HepG2 (cell line): Measurements from ENCODE around the gene UCN2. TPM values are rescaled to one million over a fixed set of nuclear protein-coding genes. Genes with fewer than 3 reads are reported as not detected.

Experiments used
- HHEX ChIP-seq: IDR thresholded peaks from 2 replicates; pipeline ENCODE4 v1.6.1; 2016; ENCODE audit warnings: control low read depth
- HNRNPLL ChIP-seq: fragments of 200-400 bp; formaldehyde crosslinking; IDR thresholded peaks from 2 replicates; pipeline ENCODE4 v1.6.1; 2017; ENCODE audit warnings: mild to moderate bottlenecking, low read depth, low read length; ENCODE audit not compliant: poor library complexity, severe bottlenecking
- KDM2A ChIP-seq: sonication (generic); formaldehyde crosslinking; IDR thresholded peaks from 2 replicates; pipeline ENCODE4 v1.4.0; 2020; ENCODE audit warnings: low read depth, missing genetic modification reagents, borderline replicate concordance
- KLF6 ChIP-seq: IDR thresholded peaks from 2 replicates; pipeline ENCODE4 v1.8.0; 2016; ENCODE audit warnings: missing biosample characterization, missing genetic modification reagents
- MED1 ChIP-seq: sonication (generic); formaldehyde crosslinking; IDR thresholded peaks from 2 replicates; pipeline ENCODE4 v1.4.0; 2020; ENCODE audit warnings: missing genetic modification reagents
- MYNN ChIP-seq: sonication (generic); formaldehyde crosslinking; IDR thresholded peaks from 2 replicates; pipeline ENCODE4 v1.4.0; 2020; ENCODE audit warnings: mild to moderate bottlenecking, low read depth, missing genetic modification reagents
- NAIF1 ChIP-seq: sonication (generic); formaldehyde crosslinking; IDR thresholded peaks from 2 replicates; pipeline ENCODE4 v1.5.0; 2020; ENCODE audit warnings: mild to moderate bottlenecking, missing genetic modification reagents, borderline replicate concordance
- NFYB ChIP-seq: sonication (generic); formaldehyde crosslinking; IDR thresholded peaks from 2 replicates; pipeline ENCODE4 v1.4.0; 2020; ENCODE audit warnings: missing genetic modification reagents
- RBAK ChIP-seq: sonication (generic); formaldehyde crosslinking; IDR thresholded peaks from 2 replicates; pipeline ENCODE4 v1.5.1; 2020; ENCODE audit warnings: mild to moderate bottlenecking, missing genetic modification reagents
- REPIN1 ChIP-seq: sonication (generic); formaldehyde crosslinking; IDR thresholded peaks from 2 replicates; pipeline ENCODE4 v1.8.0; 2022; ENCODE audit warnings: missing genetic modification reagents, low read depth, mild to moderate bottlenecking, borderline replicate concordance
- SP4 ChIP-seq: sonication (generic); formaldehyde crosslinking; IDR thresholded peaks from 2 replicates; pipeline ENCODE4 v1.8.1; 2023; ENCODE audit warnings: mild to moderate bottlenecking, missing genetic modification reagents
- TBP ChIP-seq: sonication (generic); formaldehyde crosslinking; IDR thresholded peaks from 2 replicates; pipeline ENCODE4 v1.5.0; 2020; ENCODE audit warnings: missing genetic modification reagents
- YEATS2 ChIP-seq: sonication (generic); formaldehyde crosslinking; IDR thresholded peaks from 2 replicates; pipeline ENCODE4 v1.4.0; 2020; ENCODE audit warnings: missing genetic modification reagents, borderline replicate concordance
- ZNF136 ChIP-seq: sonication (generic); formaldehyde crosslinking; IDR thresholded peaks from 2 replicates; pipeline ENCODE4 v1.8.1; 2022; ENCODE audit warnings: low read depth, mild to moderate bottlenecking, moderate library complexity, missing genetic modification reagents
- ZNF274 ChIP-seq: sonication (generic); formaldehyde crosslinking; IDR thresholded peaks from 2 replicates; pipeline ENCODE4 v1.5.1; 2020; ENCODE audit warnings: mild to moderate bottlenecking, missing genetic modification reagents
- ZNF614 ChIP-seq: IDR thresholded peaks from 2 replicates; pipeline ENCODE4 v1.6.1; 2018; ENCODE audit warnings: missing biosample characterization, missing genetic modification reagents, inconsistent platforms, borderline replicate concordance
- polyA plus RNA-seq, 8 experiments: library from polyadenylated mRNA; depleted of rRNA in 3 of 8; stranded (reverse) in 7 of 8; unstranded in 1 of 8; fragments of >200 nt; fragmentation: Illumina TruSeq in 4 of 8; extraction: Trizol in 4 of 8; gene quantifications; 2 replicates each; pipeline versions ENCODE4 v1.2.1 to v1.2.3, GENCODE V29; 2011 to 2016; ENCODE audit warnings: low read depth in 4 of 8, missing spikeins in 1 of 8, mixed read lengths in 1 of 8; ENCODE audit not compliant: insufficient read depth in 1 of 8
- total RNA-seq, 5 experiments: library from RNA; depleted of rRNA; stranded (reverse); fragments of >200 nt; fragmentation: Illumina TruSeq; extraction: Trizol; gene quantifications; 2 replicates each; pipeline ENCODE4 v1.2.3, GENCODE V29; 2016; ENCODE audit warnings: low read depth in 1 of 5
- TF ChIP-seq, protein P1 (sequence below): sonication (generic); formaldehyde crosslinking; IDR thresholded peaks from 2 replicates; pipeline ENCODE4 v1.5.0; 2020; ENCODE audit warnings: missing genetic modification reagents
- TF ChIP-seq, protein P2 (sequence below): sonication (generic); formaldehyde crosslinking; IDR thresholded peaks from 2 replicates; pipeline ENCODE4 v1.8.0; 2022; ENCODE audit warnings: missing genetic modification reagents, low read depth, mild to moderate bottlenecking, borderline replicate concordance
- TF ChIP-seq, protein P3 (sequence below): IDR thresholded peaks from 2 replicates; pipeline ENCODE4 v1.6.1; 2016; ENCODE audit warnings: low read depth, borderline replicate concordance
- TF ChIP-seq, protein P4 (sequence below): sonication (generic); formaldehyde crosslinking; IDR thresholded peaks from 2 replicates; pipeline ENCODE4 v1.9.0; 2022; ENCODE audit warnings: low read depth, missing genetic modification reagents
- TF ChIP-seq, protein P5 (sequence below): sonication (generic); formaldehyde crosslinking; conservative IDR thresholded peaks from 2 replicates; pipeline ENCODE4 v1.4.0; 2020; ENCODE audit warnings: missing genetic modification reagents

The UCN2 gene
- total and polyA plus RNA-seq, 2 of the 13 experiments (the other 11 are each of a cell fraction or from before 2014, with no cell fraction given): 0.07 to 1.5 TPM

DNA sequence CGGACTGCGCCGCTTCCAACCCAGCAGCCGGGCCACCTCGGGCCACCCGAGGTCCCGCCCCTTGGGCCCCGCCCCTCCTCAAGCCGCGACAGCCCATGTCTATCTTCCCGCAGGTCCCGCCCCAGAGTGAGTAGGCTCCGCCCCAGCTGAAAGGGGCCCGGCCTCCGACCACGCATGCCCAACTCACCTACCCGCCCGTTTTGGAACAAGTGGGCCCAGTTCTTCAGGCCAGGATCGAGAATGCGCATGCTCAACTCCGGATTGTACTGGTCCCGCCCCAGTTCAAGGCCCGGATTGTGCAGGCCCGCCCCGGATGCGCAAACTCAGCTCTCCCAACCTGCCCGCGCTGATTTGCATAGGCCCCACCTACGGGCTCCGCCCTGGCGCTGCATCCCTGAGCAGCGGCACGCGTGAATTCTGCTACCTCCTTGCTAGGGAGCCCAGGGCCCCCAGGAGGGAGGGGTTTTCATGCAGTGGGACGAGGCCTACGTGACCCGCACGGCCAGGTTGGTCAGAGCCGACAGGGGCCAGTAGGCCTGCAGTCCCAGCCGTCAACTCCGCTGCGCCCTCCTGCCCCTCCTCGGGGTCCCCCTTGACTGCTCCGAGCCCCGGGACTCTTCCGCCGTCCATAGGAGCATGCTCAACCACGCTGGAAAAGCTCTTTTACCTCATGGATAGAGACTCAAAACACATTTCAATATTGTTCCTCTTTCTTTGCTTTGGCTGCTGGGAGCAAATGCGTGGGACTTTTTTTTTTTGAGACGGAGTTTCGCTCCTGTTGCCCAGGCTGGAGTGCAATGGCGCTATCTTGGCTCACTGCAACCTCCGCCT, 6.6 kb downstream of the UCN2 start, which contains the start of gene PFKFB4 (continued):
- TF ChIP-seq, protein P1, sequence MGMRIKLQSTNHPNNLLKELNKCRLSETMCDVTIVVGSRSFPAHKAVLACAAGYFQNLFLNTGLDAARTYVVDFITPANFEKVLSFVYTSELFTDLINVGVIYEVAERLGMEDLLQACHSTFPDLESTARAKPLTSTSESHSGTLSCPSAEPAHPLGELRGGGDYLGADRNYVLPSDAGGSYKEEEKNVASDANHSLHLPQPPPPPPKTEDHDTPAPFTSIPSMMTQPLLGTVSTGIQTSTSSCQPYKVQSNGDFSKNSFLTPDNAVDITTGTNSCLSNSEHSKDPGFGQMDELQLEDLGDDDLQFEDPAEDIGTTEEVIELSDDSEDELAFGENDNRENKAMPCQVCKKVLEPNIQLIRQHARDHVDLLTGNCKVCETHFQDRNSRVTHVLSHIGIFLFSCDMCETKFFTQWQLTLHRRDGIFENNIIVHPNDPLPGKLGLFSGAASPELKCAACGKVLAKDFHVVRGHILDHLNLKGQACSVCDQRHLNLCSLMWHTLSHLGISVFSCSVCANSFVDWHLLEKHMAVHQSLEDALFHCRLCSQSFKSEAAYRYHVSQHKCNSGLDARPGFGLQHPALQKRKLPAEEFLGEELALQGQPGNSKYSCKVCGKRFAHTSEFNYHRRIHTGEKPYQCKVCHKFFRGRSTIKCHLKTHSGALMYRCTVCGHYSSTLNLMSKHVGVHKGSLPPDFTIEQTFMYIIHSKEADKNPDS (CRISPR knock-in tag): no peak
- 0 out of 2 replicates have a peak, but pooled peaks have one; percentile 42 for TF ChIP-seq ZNF274 (CRISPR knock-in tag)
- peak; percentile 79; the same call in 1 of the 2 replicates for TF ChIP-seq ZNF614 (CRISPR knock-in tag)
- TF ChIP-seq NAIF1: peak; percentile 68; the same call in 1 of the 2 replicates
- TF ChIP-seq REPIN1 (CRISPR knock-in tag): peak; percentile 46; the same call in 1 of the 2 replicates
- TF ChIP-seq, protein P2, sequence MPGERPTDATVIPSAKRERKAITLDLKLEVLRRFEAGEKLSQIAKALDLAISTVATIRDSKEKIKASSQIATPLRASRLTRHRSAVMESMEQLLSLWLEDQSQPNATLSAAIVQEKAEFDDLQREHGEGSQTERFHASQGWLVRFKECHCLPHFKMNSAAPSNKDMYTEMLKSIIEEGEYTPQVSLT: no peak
- TF ChIP-seq MYNN: no peak
- TF ChIP-seq YEATS2 (CRISPR knock-in tag): peak; percentile 69; the same call in 1 of the 2 replicates
- TF ChIP-seq KLF6: 0 out of 2 replicates have a peak, but pooled peaks have one; percentile 47
- TF ChIP-seq, protein P3, sequence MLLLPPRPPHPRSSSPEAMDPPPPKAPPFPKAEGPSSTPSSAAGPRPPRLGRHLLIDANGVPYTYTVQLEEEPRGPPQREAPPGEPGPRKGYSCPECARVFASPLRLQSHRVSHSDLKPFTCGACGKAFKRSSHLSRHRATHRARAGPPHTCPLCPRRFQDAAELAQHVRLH (CRISPR knock-in tag): no peak
- no peak for TF ChIP-seq HHEX (CRISPR knock-in tag)
- TF ChIP-seq SP4 (CRISPR knock-in tag): peak; percentile 96
- peak; percentile 24; the same call in 1 of the 2 replicates for TF ChIP-seq KDM2A
- TF ChIP-seq NFYB (CRISPR knock-in tag): 0 out of 2 replicates have a peak, but pooled peaks have one; percentile 12
- TF ChIP-seq MED1: peak; percentile 97
- TF ChIP-seq ZNF136: 0 out of 2 replicates have a peak, but pooled peaks have one; percentile 38
- 0 out of 2 replicates have a peak, but pooled peaks have one; percentile 21 for TF ChIP-seq TBP (CRISPR knock-in tag)
- peak; percentile 90 for TF ChIP-seq HNRNPLL
- TF ChIP-seq, protein P4, sequence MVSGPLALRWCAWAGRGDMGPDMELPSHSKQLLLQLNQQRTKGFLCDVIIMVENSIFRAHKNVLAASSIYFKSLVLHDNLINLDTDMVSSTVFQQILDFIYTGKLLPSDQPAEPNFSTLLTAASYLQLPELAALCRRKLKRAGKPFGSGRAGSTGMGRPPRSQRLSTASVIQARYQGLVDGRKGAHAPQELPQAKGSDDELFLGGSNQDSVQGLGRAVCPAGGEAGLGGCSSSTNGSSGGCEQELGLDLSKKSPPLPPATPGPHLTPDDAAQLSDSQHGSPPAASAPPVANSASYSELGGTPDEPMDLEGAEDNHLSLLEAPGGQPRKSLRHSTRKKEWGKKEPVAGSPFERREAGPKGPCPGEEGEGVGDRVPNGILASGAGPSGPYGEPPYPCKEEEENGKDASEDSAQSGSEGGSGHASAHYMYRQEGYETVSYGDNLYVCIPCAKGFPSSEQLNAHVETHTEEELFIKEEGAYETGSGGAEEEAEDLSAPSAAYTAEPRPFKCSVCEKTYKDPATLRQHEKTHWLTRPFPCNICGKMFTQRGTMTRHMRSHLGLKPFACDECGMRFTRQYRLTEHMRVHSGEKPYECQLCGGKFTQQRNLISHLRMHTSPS (CRISPR knock-in tag): peak; percentile 47; the same call in 1 of the 2 replicates
- TF ChIP-seq, protein P5, sequence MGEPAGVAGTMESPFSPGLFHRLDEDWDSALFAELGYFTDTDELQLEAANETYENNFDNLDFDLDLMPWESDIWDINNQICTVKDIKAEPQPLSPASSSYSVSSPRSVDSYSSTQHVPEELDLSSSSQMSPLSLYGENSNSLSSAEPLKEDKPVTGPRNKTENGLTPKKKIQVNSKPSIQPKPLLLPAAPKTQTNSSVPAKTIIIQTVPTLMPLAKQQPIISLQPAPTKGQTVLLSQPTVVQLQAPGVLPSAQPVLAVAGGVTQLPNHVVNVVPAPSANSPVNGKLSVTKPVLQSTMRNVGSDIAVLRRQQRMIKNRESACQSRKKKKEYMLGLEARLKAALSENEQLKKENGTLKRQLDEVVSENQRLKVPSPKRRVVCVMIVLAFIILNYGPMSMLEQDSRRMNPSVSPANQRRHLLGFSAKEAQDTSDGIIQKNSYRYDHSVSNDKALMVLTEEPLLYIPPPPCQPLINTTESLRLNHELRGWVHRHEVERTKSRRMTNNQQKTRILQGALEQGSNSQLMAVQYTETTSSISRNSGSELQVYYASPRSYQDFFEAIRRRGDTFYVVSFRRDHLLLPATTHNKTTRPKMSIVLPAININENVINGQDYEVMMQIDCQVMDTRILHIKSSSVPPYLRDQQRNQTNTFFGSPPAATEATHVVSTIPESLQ (CRISPR knock-in tag): 0 out of 2 replicates have a peak, but pooled peaks have one; percentile 61
- no peak for TF ChIP-seq RBAK (CRISPR knock-in tag)
